Heart left ventricle (tissue), 16 donors: ENCODE data around the gene PIGT. TPM values are rescaled to one million over a fixed set of nuclear protein-coding genes. Genes with fewer than 3 reads are reported as not detected.

Source experiments
- ATAC-seq, 4 donors: fragments of 200-7000 bp; cut with Tn5 transposase; one replicate each; pipeline ENCODE4 v1.9.1; 2020 to 2022; ENCODE audit warnings: moderate library complexity in 4 of 4, mild to moderate bottlenecking in 3 of 4, moderate number of reproducible peaks in 1 of 4
- DNase-seq, 5 donors: peaks; one replicate each; pipeline ENCODE4 v3.0.0-alpha.2; 2020
- H3K27ac ChIP-seq, 12 donors: fragments of 200-600 bp; sonication (generic) in 4 of 12; one replicate each; pipeline versions ENCODE4 v1.5.0 to v1.8.0; 2016 to 2022; ENCODE audit warnings: mild to moderate bottlenecking in 2 of 12
- H3K27me3 ChIP-seq, 9 donors: fragments of 200-600 bp; sonication (generic) in 2 of 9; one replicate each; pipeline versions ENCODE4 v1.5.1 to v1.8.0; 2016 to 2022; ENCODE audit warnings: mild to moderate bottlenecking in 3 of 9
- H3K36me3 ChIP-seq, 9 donors: fragments of 200-600 bp; sonication (generic) in 2 of 9; one replicate each; pipeline versions ENCODE4 v1.5.0 to v1.8.0; 2018 to 2022; ENCODE audit warnings: mild to moderate bottlenecking in 2 of 9
- H3K4me1 ChIP-seq, 12 donors: fragments of 200-600 bp; sonication (generic) in 4 of 12; one replicate each; pipeline versions ENCODE4 v1.5.0 to v1.8.0; 2016 to 2022; ENCODE audit warnings: mild to moderate bottlenecking in 3 of 12
- H3K4me3 ChIP-seq, 12 donors: fragments of 200-600 bp; sonication (generic) in 4 of 12; one replicate each; pipeline versions ENCODE4 v1.5.0 to v1.8.0; 2017 to 2022; ENCODE audit warnings: mild to moderate bottlenecking in 9 of 12, moderate library complexity in 4 of 12
- H3K9me3 ChIP-seq, 12 donors: fragments of 200-600 bp; sonication (generic) in 4 of 12; one replicate each; pipeline versions ENCODE4 v1.5.0 to v1.8.0; 2016 to 2022; ENCODE audit warnings: mild to moderate bottlenecking in 1 of 12
- POLR2A ChIP-seq, 2 donors: fragments of 450-650 bp; IDR thresholded peaks; one replicate each; pipeline ENCODE4 v1.6.1; 2017; ENCODE audit warnings: antibody characterized with exemption in 2 of 2, mild to moderate bottlenecking in 2 of 2, moderate library complexity in 2 of 2
- WGBS, 4 donors: extraction: QIAGEN DNeasy Blood & Tissue Kit in 2 of 4; methylation state at CpG; one replicate each; pipeline versions ENCODE4 v1.1.5 to v1.1.7; 2013 to 2018; 5-methylcytosine and 5-hydroxymethylcytosine counted together
- intact Hi-C, 10 donors: fragments of 100-400 bp; cut with DNase I; formaldehyde crosslinking; loops; one replicate each; pipeline versions ENCODE4 v1.11.1 to v1.14.2; 2022
- polyA plus RNA-seq, 2 donors: library from polyadenylated mRNA; stranded (reverse); fragments of 200-250 nt; gene quantifications; one replicate each; pipeline ENCODE4 v1.2.3, GENCODE V29; 2013
- total RNA-seq, 9 donors: library from RNA; depleted of rRNA in 2 of 9; stranded (reverse); fragments of >200 nt in 2 of 9; fragmentation: NEBNext Ultra II Directional in 3 of 9; extraction: Animal tissue kit (Norgen Biotek cat#: 25700) in 3 of 9; gene quantifications; one replicate each; pipeline versions ENCODE4 v1.1.0 to v1.2.4, GENCODE V29; 2016 to 2023
- TF ChIP-seq, protein P1 (sequence below), 12 donors: fragments of 200-600 bp; sonication (generic) in 4 of 12; IDR thresholded peaks; one replicate each; pipeline versions ENCODE4 v1.5.0 to v1.8.0; 2018 to 2022; ENCODE audit warnings: antibody characterized with exemption in 12 of 12, mild to moderate bottlenecking in 5 of 12
- donor health status: ischemic (EF 13 %, LVEDD 7.1; RV severe dilation, severe dysfunction).
- donor health status: healthy with polysubstance abuse.
- donor health status: DM: no; HTN: yes; CAD: no.
- donor health status: DM: no; HTN: no; CAD: no.
- donor health status: ischemic (EF 25% LVEDD 6.9; RV normal size, moderate dysfunction).
- donor health status: ischemic (EF 25% LVEDD 5.7; RV mildly dilated, moderate dysfunction).
- donor health status: healthy.
- donor health status: DM: yes; HTN: yes; CAD: no.
- donor health status: ischemic (EF 35%, LVEDD 5.7; RV mildly dilated, moderate dysfunction).
- donor health status: nonischemic (EF 11% LVEDD 7.7; RV severe dilation, severe dysfunction).
- donor health status: DM: yes; HTN: yes; CAD: no.
- donor health status: PGD.
- donor health status: ischemic (EF 29% LVEDD 5.4; RV normal size, mild dysfunction).
- donor health status: nonischemic (EF 23%, LVEDD 6.1; RV moderate dilation, normal function).

PIGT gene
- total and polyA plus RNA-seq, 11 donors, result 106 to 224 (median 165) TPM

DNA sequence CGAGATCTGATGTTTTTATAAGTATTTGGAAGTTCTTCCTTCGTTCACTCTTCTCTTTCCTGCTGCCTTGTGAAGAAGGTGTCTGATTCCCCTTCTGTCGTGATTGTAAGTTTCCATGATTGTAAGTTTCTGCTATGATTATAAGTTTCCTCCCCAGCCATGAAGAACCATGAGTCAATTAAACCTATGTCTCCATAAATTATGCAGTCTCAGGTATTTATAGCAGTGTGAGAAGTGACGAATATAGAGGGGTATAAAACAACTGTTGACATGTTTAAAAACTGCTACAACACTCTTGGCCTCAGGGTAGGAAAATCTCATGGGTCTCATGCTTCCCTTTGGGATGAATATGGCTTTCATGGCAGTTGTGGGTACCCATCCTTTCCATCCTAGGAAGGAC, 47.8 kb downstream of the PIGT start:
- WGBS, 4 donors, result 40 to 60% (median 58%) methylated on average over 4 of the region's 4 CpGs
- Histone ChIP-seq H3K4me3 (no peak overlapping the region), H3K9me3 (no peaks in the 10 kb centered on the region), H3K36me3 (no peaks in the 10 kb centered on the region), H3K27me3 (peaks cover 0 to 41% (median 11%) of the 10 kb centered on the region in 9 donors), H3K4me1 (no peaks in the 10 kb centered on the region), H3K27ac (no peak overlapping the region)
- no peak for ATAC-seq
- TF ChIP-seq POLR2A (IDR thresholded peaks at IDR 0.05), result no peak
- TF ChIP-seq, protein P1, sequence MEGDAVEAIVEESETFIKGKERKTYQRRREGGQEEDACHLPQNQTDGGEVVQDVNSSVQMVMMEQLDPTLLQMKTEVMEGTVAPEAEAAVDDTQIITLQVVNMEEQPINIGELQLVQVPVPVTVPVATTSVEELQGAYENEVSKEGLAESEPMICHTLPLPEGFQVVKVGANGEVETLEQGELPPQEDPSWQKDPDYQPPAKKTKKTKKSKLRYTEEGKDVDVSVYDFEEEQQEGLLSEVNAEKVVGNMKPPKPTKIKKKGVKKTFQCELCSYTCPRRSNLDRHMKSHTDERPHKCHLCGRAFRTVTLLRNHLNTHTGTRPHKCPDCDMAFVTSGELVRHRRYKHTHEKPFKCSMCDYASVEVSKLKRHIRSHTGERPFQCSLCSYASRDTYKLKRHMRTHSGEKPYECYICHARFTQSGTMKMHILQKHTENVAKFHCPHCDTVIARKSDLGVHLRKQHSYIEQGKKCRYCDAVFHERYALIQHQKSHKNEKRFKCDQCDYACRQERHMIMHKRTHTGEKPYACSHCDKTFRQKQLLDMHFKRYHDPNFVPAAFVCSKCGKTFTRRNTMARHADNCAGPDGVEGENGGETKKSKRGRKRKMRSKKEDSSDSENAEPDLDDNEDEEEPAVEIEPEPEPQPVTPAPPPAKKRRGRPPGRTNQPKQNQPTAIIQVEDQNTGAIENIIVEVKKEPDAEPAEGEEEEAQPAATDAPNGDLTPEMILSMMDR (IDR thresholded peaks at IDR 0.05), result no peak
- intact Hi-C loops, result loop anchor here in 2 of 10 donors (10.0 kb wide), 2 partner anchors 291 to 311 kb away; no protein-coding TSS in a partner anchor
- DNase-seq, result no peak

DNA sequence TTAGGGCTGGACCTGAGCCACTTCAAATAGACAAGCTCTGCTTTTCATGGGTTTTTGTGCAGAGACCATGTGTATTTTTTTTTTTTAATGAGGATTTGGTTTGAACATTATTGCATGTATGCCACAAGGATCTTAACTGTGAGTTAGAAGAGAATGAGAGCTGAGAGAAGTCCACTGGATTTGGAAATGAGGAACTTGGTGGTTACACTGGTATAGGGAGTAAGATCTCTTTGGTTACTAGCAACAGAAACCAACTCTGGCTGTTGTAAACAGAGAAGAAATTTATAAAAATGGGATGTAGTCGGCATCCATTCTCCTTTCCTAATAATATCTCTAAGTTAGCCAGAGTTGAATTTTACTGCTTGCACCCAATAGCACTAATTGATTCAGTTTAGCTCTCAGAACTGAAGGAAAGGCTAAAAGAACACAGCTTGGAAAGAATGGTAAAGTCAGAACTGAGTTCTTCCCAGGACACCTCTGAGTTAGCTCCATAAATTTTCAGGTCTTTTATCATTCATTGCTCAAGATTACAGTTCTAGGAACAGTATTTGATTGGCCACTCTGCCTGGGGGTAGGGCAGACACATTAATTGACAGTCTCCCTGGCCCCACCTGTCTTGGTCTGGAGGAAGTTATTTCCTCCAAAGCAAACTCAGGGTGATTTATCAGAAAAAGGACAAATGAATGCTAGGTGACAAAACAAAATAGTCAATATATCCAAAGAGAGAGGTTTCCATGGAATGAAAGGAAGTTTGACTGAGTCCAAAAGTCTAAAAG, 49.7 kb downstream of the PIGT start:
- 70 to 78% (median 73%) methylated on average over 1 of the region's 1 CpG for WGBS, 4 donors
- ATAC-seq (no peak), DNase-seq (no peak)
- H3K9me3 ChIP-seq, result no peaks in the 10 kb centered on the region
- TF ChIP-seq POLR2A (IDR thresholded peaks at IDR 0.05), result no peak
- TF ChIP-seq, protein P1 (IDR thresholded peaks at IDR 0.05), result no peak
- no peak overlapping the region for H3K4me3 ChIP-seq
- H3K4me1 ChIP-seq, result peaks cover 6 to 18% (median 13%) of the 10 kb centered on the region in 12 donors
- intact Hi-C loops, result loop anchor here in 2 of 10 donors (10.0 kb wide), 2 partner anchors 289 to 309 kb away; no protein-coding TSS in a partner anchor
- H3K36me3 ChIP-seq, result no peaks in the 10 kb centered on the region
- H3K27ac ChIP-seq, result peak overlapping the region in 1 of 12 donors; percentile 59
- peaks cover 5 to 61% (median 29%) of the 10 kb centered on the region in 9 donors for H3K27me3 ChIP-seq

DNA sequence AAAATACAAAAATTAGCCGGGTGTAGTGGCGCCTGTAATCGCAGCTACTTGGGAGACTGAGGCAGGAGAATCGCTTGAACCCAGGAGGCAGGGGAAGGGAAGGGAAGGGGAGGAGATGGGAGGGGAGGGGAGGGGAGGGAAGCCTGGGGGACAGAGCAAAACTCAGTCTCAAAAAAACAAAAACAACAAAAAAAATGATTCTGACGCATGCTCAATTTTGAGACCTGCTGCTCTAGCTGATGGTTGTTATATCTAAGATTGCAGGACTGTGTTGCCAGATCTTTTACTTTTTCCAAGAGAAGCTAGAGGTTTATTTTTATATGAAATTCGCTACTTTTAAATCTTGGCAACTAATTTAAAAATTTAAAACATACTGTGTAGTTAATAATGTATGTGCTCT, 51.2 kb downstream of the PIGT start:
- no peak overlapping the region for H3K4me3 ChIP-seq
- no peaks in the 10 kb centered on the region for H3K36me3 ChIP-seq
- 85 to 91% (median 88%) methylated on average over 6 of the region's 6 CpGs for WGBS, 4 donors
- no peak for TF ChIP-seq POLR2A (IDR thresholded peaks at IDR 0.05)
- TF ChIP-seq, protein P1 (IDR thresholded peaks at IDR 0.05), result no peak
- peaks cover 0 to 2% (median 0%) of the 10 kb centered on the region in 12 donors for H3K9me3 ChIP-seq
- H3K4me1 ChIP-seq, result peaks cover 6 to 23% (median 16%) of the 10 kb centered on the region in 12 donors
- H3K27me3 ChIP-seq, result peaks cover 5 to 76% (median 34%) of the 10 kb centered on the region in 9 donors
- intact Hi-C loops, result loop anchor here in 2 of 10 donors (10.0 kb wide), 2 partner anchors 288 to 308 kb away; no protein-coding TSS in a partner anchor
- H3K27ac ChIP-seq, result no peak overlapping the region
- DNase-seq (no peak), ATAC-seq (no peak)

DNA sequence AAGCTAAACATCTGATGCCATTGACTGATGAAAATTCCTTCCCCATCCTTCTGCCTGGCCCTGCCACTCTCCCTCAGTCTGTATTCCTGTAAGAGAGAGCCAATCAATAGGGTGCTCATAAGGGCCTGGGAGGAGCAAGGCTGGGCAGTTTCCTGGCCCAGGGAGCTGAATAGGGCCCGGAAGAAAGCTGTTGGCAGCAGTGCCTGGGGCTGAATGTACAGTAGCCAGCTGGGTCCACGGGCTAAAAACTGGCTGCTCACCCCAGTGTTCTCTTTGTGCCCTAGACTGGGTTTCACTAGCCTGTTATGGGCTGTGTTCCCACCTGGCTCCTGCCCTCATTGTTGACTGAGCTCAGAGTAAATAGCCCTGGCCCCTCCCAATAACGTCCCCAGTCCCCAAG, 51.9 kb downstream of the PIGT start:
- Histone ChIP-seq H3K4me3 (no peak overlapping the region), H3K36me3 (no peaks in the 10 kb centered on the region), H3K27me3 (peaks cover 7 to 72% (median 33%) of the 10 kb centered on the region in 9 donors), H3K9me3 (peaks cover 0 to 7% (median 0%) of the 10 kb centered on the region in 12 donors), H3K27ac (no peak overlapping the region), H3K4me1 (peaks cover 6 to 23% (median 16%) of the 10 kb centered on the region in 12 donors)
- TF ChIP-seq, protein P1 (IDR thresholded peaks at IDR 0.05), result no peak
- no peak for TF ChIP-seq POLR2A (IDR thresholded peaks at IDR 0.05)
- no peak for DNase-seq
- intact Hi-C loops, result loop anchor here in 2 of 10 donors (10.0 kb wide), 2 partner anchors 287 to 307 kb away; no protein-coding TSS in a partner anchor
- no peak for ATAC-seq
- WGBS, 4 donors, result 42 to 66% (median 50%) methylated on average over 3 of the region's 3 CpGs
